Activated effector memory CD4-positive, alpha-beta T cell treated with anti-CD3 and anti-CD28 coated beads, Interleukin-2, amount 50 U/mL, for 16 hours (primary cell): ENCODE measurements around the gene PNPLA1.

Experiments
- DNase-seq: peaks from one replicate; pipeline ENCODE4 v3.0.0-alpha.2; 2020

The PNPLA1 gene

GRCh38 chr6:36247693-36248092 is 22.2 kb upstream of the PNPLA1 start:
- no peak for DNase-seq

DNA sequence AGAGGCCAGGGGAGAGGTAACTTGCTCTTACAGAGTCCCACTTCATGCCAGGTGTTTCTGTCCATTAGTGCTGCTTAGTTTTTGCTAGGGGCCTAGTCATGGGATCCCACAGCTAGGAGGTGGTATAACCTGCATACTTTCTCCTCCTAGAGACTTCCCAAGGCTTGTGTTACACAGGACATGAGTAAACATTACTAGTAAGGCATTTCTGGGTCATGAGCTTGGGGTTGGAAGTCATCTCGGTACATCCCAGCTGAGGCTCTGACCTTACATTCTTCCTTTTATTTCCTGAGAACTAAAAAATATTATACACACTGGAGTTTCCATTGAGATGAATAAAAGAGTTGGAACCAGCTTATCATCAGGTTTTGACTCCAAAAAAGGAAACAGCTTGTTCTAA is 20.9 kb upstream of the PNPLA1 start:
- DNase-seq, result no peak

- no peak for DNase-seq
These were observed 20.3 kb upstream of the PNPLA1 start for GRCh38 chr6:36249536-36249935.

GRCh38 chr6:36252005-36252404 is 17.9 kb upstream of the PNPLA1 start:
- DNase-seq, result no peak

GRCh38 chr6:36263390-36264000 is 6.4 kb upstream of the PNPLA1 start:
- DNase-seq, result no peak

- no peak for DNase-seq
These were observed 4.1 kb upstream of the PNPLA1 start for GRCh38 chr6:36265744-36266143.

GRCh38 chr6:36266913-36267644 is 2.8 kb upstream of the PNPLA1 start:
- no peak for DNase-seq

- no peak for DNase-seq
These were observed 2.0 kb upstream of the PNPLA1 start for GRCh38 chr6:36267731-36268477.

- DNase-seq, result no peak
These were observed 1.2 kb upstream of the PNPLA1 start for GRCh38 chr6:36268478-36269275.

DNA sequence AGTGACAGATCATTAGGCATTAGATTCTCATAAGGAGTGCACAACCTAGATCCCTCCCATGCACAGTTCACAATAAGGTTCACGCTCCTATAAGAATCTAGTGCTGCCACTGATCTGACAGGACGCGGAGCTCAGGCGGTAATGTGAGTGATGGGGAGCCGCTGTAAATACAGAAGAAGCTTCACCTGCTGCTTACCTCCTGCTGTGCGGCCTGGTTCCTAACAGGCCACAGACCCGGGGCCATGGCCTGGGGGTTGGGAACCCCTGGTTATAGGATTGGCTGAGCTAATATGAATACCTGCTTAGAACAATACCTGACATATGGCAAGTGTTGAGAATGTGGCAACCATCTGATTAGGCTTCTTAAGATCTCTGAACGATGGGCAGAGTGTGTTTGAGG is 2.4 kb downstream of the PNPLA1 start:
- no peak for DNase-seq

GRCh38 chr6:36273067-36273466 is 3.2 kb downstream of the PNPLA1 start:
- DNase-seq, result no peak

DNA sequence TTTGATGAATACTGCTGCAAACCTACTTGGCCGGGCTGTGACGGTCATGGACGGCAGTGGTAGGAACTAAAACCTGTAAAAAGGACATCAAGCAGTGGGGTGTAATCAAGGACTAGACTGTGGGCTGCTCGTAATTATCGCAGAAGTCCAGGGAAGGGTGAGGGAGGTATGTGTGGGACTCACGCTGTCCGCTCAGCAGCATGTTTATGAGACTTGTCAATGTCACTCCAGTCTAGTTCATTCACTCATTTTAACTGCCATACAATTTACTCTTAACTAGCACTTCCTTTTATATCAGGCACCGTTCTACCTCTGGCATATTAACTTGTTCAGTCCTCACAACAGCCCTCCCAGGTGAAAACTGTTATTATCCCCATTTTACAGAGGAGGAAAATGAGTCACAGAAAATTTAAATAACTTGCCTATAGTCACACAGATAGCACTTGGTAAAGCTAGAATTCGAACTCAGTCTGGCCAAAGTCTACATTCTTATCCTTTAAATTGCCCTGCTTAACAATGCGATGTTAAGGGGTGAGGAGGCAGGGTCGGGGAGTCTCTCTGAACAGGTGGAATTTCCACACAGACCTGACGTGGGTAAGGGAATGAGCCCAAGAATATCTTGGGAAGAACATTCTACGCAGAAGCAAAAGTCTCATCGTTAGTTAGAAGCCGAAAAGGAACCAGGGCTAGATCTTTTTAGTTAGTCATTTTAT is 4.1 kb downstream of the PNPLA1 start:
- DNase-seq, result no peak

- no peak for DNase-seq
These were observed 7.0 kb downstream of the PNPLA1 start for GRCh38 chr6:36276581-36277536.

DNA sequence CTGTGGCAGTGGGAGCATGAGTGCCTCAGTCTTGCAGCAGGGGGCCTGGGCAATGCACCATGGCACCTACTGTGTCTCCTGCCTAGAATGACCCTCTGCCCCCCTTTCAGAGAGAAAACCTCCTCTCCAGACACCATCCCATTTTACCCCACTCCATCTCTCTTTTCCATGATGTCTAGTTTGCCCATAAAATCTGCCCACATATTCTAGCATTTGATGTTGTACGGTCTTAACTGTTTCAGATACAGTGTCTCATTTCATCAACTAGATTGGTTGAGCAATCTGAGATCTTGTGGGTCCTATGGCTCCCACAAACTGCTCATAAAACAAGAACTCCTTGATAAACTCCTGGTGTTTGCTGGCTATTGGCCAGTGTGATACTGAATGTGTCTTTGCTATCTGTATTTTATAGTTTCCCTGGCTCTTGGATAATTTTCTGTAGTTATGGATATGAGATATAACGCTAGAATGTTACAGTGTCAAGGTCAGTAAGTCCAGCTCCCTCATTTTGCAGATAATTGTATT is 8.1 kb downstream of the PNPLA1 start:
- no peak for DNase-seq

DNA sequence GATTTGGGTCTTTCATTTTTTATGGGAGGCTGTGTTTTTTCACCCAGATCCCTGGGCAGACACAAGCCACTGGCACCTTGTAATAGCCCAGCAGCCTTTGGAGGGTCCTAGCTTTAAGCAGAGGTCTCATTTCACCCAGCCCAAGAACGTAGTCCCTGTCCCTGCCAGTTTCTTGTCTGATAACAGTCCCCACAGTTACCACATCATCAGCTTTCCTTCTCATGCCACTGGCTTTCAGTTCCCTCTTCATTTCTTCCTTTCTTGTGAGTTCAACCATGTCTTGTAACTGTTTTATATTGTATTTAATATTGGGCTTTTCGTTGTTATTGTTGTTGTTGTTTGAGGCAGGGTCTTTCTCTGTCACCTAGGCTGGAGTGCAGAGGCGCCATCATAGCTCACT is 10.6 kb downstream of the PNPLA1 start:
- DNase-seq, result no peak

- no peak for DNase-seq
These were observed 11.1 kb downstream of the PNPLA1 start for GRCh38 chr6:36280983-36281382.

- no peak for DNase-seq
These were observed 13.7 kb downstream of the PNPLA1 start for GRCh38 chr6:36283608-36284007.

GRCh38 chr6:36284359-36284758 is 14.5 kb downstream of the PNPLA1 start:
- no peak for DNase-seq

GRCh38 chr6:36285187-36285671 is 15.4 kb downstream of the PNPLA1 start:
- no peak for DNase-seq

DNA sequence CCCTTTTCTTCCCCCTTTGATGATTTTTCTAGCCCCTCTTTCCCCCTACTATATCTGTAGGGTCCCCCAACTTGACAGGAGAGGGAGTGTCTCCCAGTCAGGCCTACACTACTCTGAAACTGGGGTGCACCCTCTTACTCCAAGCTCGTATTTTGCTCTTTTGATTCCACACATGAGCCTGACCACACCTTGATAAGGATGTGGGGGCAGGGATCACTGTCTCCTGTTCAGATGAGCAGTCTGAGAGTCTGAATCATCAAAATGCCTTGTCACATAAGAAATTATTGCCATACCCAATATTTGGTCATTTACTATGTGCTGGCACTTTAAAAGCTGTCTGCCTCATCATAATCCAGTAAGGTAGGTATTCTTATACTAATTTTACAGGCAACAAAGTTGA is 15.9 kb downstream of the PNPLA1 start:
- DNase-seq, result no peak

- no peak for DNase-seq
These were observed 17.0 kb downstream of the PNPLA1 start for GRCh38 chr6:36286858-36287257.
